SK-N-DZ (cell line): ENCODE results near the gene IMMT.
"Not testable (repeated sequence)": the region's sequence is repeated elsewhere in the genome, so short reads cannot be mapped to it uniquely, and the experiment has no call there.

Experiments
- DNase-seq: peaks from one replicate; pipeline ENCODE4 v3.0.0-alpha.2; 2015; ENCODE audit warnings: low spot score

The IMMT gene

GRCh38 chr2:86201671-86202335 is 6.5 kb upstream of the IMMT start:
- no peak for DNase-seq

DNA sequence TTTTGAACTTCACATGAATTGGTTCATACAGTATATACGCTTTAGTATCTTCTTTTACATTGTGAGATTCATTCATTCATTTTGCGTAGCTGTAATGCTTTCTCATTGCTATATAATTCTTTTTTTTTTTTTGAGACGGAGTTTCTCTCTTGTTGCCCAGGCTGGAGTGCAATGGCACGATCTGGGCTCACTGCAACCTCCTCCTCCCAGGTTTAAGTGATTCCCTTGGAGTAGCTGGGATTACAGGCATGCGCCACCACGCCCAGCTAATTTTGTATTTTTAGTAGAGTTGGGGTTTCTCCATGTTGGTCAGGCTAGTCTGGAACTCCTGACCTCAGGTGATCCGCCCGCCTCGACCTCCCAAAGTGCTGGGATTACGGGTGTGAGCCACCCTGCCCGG is 5.3 kb upstream of the IMMT start:
- not testable (repeated sequence) for DNase-seq

DNA sequence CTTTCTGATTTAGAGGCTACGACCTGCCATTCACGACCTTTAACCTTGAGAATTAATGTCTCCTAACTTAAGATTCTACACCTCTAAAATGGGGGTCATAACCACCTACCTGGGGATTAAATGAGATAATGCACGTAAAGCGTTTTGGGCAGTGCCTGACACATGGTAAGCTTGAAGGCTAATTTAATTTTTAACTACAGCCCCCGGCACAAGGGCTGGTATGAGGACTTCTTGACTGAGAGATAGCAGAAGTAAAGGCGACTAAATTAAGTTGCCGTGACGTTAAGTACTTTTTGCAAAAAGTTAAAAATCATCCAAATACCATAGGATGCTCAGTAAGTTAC is 4.5 kb upstream of the IMMT start:
- no peak for DNase-seq

GRCh38 chr2:86195808-86196387 is 636 bp upstream of the IMMT start:
- no peak for DNase-seq

DNA sequence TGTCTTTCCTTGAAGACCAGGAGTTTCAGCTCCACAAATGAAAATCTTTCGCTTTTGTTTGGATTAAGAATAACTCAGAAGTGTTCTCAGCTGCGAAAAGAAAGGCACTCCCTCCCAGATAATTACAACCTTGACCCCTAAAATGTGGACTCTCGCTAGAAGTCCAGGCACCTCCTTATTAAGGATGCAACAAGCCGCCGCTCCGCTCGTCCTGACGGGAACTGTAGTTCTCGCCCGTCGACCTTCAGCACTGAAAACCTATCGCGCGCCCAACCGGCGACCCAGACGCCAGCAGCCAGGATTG is 559 bp downstream of the IMMT start:
- no peak for DNase-seq

DNA sequence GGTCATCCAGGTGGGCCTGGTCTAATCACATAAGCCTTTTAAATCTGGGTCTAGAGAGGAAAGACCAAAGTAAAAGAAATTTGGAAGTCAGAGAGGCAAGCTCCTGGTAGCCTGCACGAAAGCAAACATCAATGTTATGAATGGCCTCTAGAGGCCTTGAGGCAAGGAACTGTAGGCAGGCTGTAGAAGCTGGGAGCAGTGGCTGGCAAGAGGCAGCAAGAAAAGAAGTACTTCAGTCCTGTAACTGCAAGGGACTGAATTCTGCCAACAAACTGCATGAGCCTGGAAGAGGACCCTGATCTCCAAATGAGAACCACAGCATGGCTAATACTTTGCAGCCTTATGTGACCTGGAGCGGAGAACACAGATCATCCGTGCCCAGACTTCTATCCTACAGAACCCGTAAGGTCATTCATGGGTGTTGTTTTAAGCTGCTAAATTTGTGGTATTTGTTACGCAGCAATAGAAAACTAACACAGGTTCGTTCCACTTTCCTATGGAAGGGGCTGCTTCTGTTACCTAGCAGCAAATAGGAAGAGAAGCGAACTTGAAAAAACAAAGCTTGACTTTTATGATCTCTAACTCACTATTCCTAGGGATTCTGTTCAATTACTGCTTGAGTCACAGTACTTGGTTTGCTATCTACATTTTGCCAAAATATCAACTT is 1.2 kb downstream of the IMMT start:
- no peak for DNase-seq

- DNase-seq: no peak
These were observed 5.4 kb downstream of the IMMT start for GRCh38 chr2:86189782-86190416.

- no peak for DNase-seq
These were observed 8.8 kb downstream of the IMMT start for GRCh38 chr2:86186431-86186830.

GRCh38 chr2:86185517-86186212 is 9.6 kb downstream of the IMMT start:
- DNase-seq: no peak

GRCh38 chr2:86176597-86176996 is 18.7 kb downstream of the IMMT start:
- DNase-seq: no peak

GRCh38 chr2:86175828-86176227 is 19.4 kb downstream of the IMMT start:
- DNase-seq: no peak

DNA sequence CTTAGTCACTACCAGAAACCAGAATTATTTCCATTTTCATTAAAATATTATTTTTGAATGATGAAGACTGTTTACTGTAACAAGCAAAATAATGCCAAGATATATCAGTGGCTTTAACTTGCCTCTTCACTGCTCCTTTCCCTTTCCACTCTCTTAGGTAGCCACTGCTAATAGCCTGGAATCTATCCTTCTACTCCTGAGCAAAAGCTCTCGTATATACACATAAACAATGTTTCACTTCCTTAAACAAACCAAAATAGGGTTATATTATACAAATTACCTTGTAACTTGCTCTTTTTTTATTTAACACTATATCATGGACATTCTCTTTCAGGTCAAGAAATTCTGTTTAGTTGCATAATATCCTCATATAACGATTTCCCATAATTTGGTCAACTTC is 20.8 kb downstream of the IMMT start:
- no peak for DNase-seq

DNA sequence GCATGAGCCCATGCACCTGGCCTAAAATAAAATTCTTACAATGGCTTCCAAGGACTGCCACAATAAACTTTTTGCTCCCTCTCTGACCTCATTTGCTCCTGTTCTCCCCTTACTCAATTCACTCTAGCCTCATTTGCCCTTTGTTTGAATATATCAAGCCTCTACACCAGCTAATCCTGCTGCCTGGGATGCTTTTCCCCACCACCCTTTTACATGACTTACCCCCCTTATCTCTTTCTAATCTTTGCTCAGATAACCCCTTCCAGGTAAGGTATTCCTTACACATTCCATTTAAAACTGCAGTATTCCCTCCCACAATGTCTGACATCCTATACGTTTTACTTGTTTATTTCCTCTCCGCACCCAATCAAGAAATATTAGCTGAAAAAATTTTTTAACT is 22.7 kb downstream of the IMMT start:
- DNase-seq: no peak

DNA sequence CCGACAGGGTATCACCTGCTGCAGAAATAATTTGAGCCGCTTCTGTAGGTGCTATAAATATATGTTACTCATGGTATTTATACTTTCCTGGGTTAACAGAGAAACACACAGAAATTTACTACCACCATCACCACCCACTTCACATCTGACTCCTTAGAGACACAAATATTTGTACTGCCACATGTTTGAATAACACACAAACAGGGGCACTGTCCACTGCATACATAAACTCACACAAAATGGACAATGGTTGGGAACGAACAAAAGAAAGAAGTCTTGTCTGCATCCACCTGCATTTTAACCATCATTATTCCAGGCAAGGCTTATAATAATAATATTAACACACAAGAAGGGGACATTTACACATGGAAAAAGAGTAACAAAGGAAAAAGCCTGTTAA is 24.0 kb downstream of the IMMT start:
- no peak for DNase-seq

DNA sequence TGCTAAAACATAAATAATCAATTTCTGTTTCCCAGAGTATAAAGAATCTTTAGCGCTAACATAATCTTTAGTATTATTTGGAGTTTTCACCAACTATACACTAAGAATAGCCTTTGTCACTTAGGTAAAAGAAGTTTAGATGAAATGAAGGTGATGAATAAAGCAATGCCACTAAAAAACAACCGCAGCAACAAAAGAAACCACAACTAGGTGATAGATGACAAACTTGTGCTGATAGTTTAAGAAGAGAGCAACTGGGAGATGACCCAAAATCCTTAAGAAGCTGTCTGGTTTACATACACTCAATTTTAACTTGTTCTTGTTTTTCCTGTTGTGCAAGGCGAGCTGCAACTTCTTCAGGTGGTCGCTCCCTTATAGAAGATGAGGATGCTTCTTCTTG is 24.8 kb downstream of the IMMT start:
- DNase-seq: no peak

DNA sequence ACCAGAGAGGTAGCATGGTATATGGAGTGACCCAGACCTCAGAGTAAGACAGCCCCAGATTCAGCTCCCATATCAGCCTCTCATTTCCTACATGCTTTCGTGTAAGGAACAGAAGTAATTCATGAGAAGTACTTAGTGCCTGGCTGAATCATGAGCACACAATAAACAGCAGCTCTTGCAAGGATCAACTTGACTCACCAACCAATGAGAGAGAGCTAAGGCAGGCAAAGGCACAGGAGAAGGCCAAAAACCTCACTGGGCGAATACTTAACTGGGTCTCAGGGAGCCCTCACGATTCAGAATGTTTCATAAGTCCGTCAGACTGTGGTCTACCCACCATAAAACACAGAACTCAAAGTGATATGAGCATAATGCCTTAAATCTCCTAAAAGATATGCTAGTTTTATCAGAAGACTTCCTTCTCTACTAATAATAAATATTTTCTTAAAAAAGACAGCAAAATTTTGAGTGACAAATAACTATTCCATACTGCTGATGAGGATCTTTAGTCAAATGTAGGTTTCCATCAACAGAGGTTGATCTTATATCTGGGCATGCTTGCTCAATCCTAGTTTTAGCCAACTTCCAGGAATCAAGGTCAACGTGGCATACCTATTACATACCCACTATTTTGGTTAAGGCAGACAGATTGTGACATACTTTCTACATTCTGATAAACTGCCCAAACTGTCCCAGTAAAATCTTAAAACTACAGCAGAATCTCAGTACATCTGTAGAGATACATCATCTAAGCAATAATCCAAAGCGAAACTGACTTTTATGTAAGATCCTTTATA is 34.9 kb downstream of the IMMT start:
- DNase-seq: no peak

- no peak for DNase-seq
These were observed 37.0 kb downstream of the IMMT start for GRCh38 chr2:86158286-86158685.

- no peak for DNase-seq
These were observed 38.2 kb downstream of the IMMT start for GRCh38 chr2:86157009-86157556.

DNA sequence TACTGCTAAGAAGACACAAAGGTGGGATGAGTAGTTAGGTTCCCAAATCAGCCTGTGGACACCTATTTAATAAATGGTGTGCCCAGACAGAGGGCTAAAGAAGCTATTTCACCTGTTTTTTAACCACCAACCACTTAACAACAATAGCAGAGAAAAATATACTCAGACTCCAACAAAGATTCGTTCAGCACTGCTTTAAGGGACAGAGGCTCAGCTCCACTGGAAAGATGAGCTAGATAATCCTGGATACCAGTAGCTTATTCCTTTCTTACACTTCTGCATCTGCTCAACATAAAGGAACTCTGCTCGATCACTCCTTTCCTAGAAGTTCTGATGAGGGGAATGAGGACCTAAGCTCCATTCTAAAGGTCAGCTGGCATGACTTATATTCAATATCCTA is 44.8 kb downstream of the IMMT start:
- no peak for DNase-seq

- DNase-seq: no peak
These were observed 47.5 kb downstream of the IMMT start for GRCh38 chr2:86147793-86148192.

- no peak for DNase-seq
These were observed 51.2 kb downstream of the IMMT start for GRCh38 chr2:86143926-86144685.
